Esophagus (tissue), 2 donors: ENCODE measurements around the gene DNAJC15. TPM values are rescaled to one million over a fixed set of nuclear protein-coding genes. Genes with fewer than 3 reads are reported as not detected.

Experiments
- H3K27ac ChIP-seq, 2 donors: one replicate each; pipeline ENCODE4 v1.5.1; 2013; ENCODE audit warnings: low read depth in 2 of 2, mild to moderate bottlenecking in 2 of 2, inconsistent platforms in 1 of 2, low read length in 1 of 2, moderate library complexity in 1 of 2
- H3K27me3 ChIP-seq, 2 donors: one replicate each; pipeline ENCODE4 v1.6.1; 2013; ENCODE audit warnings: low read length in 2 of 2, control low read depth in 1 of 2, mild to moderate bottlenecking in 1 of 2; ENCODE audit not compliant: insufficient read depth in 2 of 2, control insufficient read depth in 1 of 2
- H3K36me3 ChIP-seq, 2 donors: one replicate each; pipeline ENCODE4 v1.6.1; 2013; ENCODE audit warnings: low read length in 1 of 2; ENCODE audit not compliant: control insufficient read depth in 2 of 2, insufficient read depth in 2 of 2
- H3K4me1 ChIP-seq, 2 donors: one replicate each; pipeline ENCODE4 v1.6.1; 2013; ENCODE audit warnings: low read length in 1 of 2; ENCODE audit not compliant: control insufficient read depth in 2 of 2, insufficient read depth in 2 of 2
- H3K4me3 ChIP-seq, 2 donors: one replicate each; pipeline ENCODE4 v1.5.1; 2013; ENCODE audit warnings: low read length in 2 of 2, mild to moderate bottlenecking in 2 of 2, low read depth in 1 of 2, moderate library complexity in 1 of 2
- H3K9me3 ChIP-seq, 2 donors: one replicate each; pipeline ENCODE4 v1.6.1; 2013; ENCODE audit warnings: mild to moderate bottlenecking in 2 of 2, low read depth in 1 of 2, low read length in 1 of 2, moderate library complexity in 1 of 2; ENCODE audit not compliant: control insufficient read depth in 2 of 2, insufficient read depth in 1 of 2
- WGBS, 2 donors: extraction: QIAGEN DNeasy Blood & Tissue Kit; methylation state at CpG; one replicate each; pipeline ENCODE4 v1.1.7; 2013; 5-methylcytosine and 5-hydroxymethylcytosine counted together
- polyA plus RNA-seq, 2 donors: library from polyadenylated mRNA; stranded (reverse); fragments of 200-250 nt; gene quantifications; one replicate each; pipeline ENCODE4 v1.2.3, GENCODE V29; 2013
- donor health status: healthy with polysubstance abuse.
- donor health status: Bipolar disorder and iron deficiency.

DNAJC15 gene
- polyA plus RNA-seq, 2 donors = 8.6 to 13.6 TPM

GRCh38 chr13:43020794-43021193 lies 2.6 kb upstream of the DNAJC15 start:
- Histone ChIP-seq H3K36me3 (no peaks in the 10 kb centered on the region), H3K27me3 (no peaks in the 10 kb centered on the region), H3K9me3 (no peaks in the 10 kb centered on the region), H3K4me3 (no peak overlapping the region), H3K27ac (no peak overlapping the region), H3K4me1 (peaks cover 0 to 2% of the 10 kb centered on the region in 2 donors)
- WGBS, 2 donors = 52 to 62% methylated on average over 1 of the region's 1 CpG

- Histone ChIP-seq H3K36me3 (no peaks in the 10 kb centered on the region), H3K27me3 (no peaks in the 10 kb centered on the region), H3K9me3 (no peaks in the 10 kb centered on the region), H3K4me3 (no peak overlapping the region), H3K4me1 (peaks cover 0 to 2% of the 10 kb centered on the region in 2 donors), H3K27ac (no peak overlapping the region)
- WGBS, 2 donors = 84 to 87% methylated on average over 11 of the region's 11 CpGs
Observed at GRCh38 chr13:43021926-43022670, 1.3 kb upstream of the DNAJC15 start.

GRCh38 chr13:43022934-43023288 lies 475 bp upstream of the DNAJC15 start:
- 59 to 66% methylated on average over 12 of the region's 12 CpGs for WGBS, 2 donors
- Histone ChIP-seq H3K36me3 (peaks cover 0 to 2% of the 10 kb centered on the region in 2 donors), H3K4me1 (peaks cover 0 to 2% of the 10 kb centered on the region in 2 donors), H3K9me3 (no peaks in the 10 kb centered on the region), H3K27ac (peak overlapping the region; percentile 71 to 90), H3K27me3 (no peaks in the 10 kb centered on the region), H3K4me3 (peak overlapping the region; percentile 58 to 81)

- Histone ChIP-seq H3K36me3 (peaks cover 0 to 2% of the 10 kb centered on the region in 2 donors), H3K4me1 (peaks cover 0 to 2% of the 10 kb centered on the region in 2 donors), H3K9me3 (no peaks in the 10 kb centered on the region), H3K4me3 (no peak overlapping the region), H3K27me3 (no peaks in the 10 kb centered on the region), H3K27ac (no peak overlapping the region)
- 56 to 60% methylated on average over 2 of the region's 2 CpGs for WGBS, 2 donors
Observed at GRCh38 chr13:43026262-43026661, 2.9 kb downstream of the DNAJC15 start.

GRCh38 chr13:43030548-43030947 lies 7.2 kb downstream of the DNAJC15 start:
- Histone ChIP-seq H3K27me3 (no peaks in the 10 kb centered on the region), H3K36me3 (peaks cover 0 to 2% of the 10 kb centered on the region in 2 donors), H3K9me3 (no peaks in the 10 kb centered on the region), H3K4me3 (no peak overlapping the region), H3K27ac (no peak overlapping the region), H3K4me1 (peaks cover 0 to 2% of the 10 kb centered on the region in 2 donors)
- 88 to 94% methylated on average over 4 of the region's 4 CpGs for WGBS, 2 donors

- WGBS, 2 donors = 88 to 92% methylated on average over 4 of the region's 4 CpGs
Observed at GRCh38 chr13:43031881-43032280, 8.5 kb downstream of the DNAJC15 start.

GRCh38 chr13:43033038-43033437 lies 9.7 kb downstream of the DNAJC15 start:
- H3K36me3 ChIP-seq = peaks cover 0 to 5% of the 10 kb centered on the region in 2 donors
- H3K4me3 ChIP-seq = no peak overlapping the region
- WGBS, 2 donors = 99% methylated on average over 3 of the region's 3 CpGs
- H3K27ac ChIP-seq = no peak overlapping the region
- H3K27me3 ChIP-seq = no peaks in the 10 kb centered on the region
- H3K4me1 ChIP-seq = peaks cover 0 to 7% of the 10 kb centered on the region in 2 donors
- H3K9me3 ChIP-seq = no peaks in the 10 kb centered on the region

More at GRCh38 chr13:43031881-43032280, 8.5 kb downstream of the DNAJC15 start:
- Histone ChIP-seq H3K36me3 (peaks cover 0 to 7% of the 10 kb centered on the region in 2 donors), H3K4me1 (peaks cover 0 to 6% of the 10 kb centered on the region in 2 donors), H3K4me3 (no peak overlapping the region), H3K9me3 (no peaks in the 10 kb centered on the region), H3K27me3 (no peaks in the 10 kb centered on the region), H3K27ac (no peak overlapping the region)

GRCh38 chr13:43036351-43037250 lies 13.2 kb downstream of the DNAJC15 start:
- H3K27ac ChIP-seq = no peak overlapping the region
- peaks cover 0 to 7% of the 10 kb centered on the region in 2 donors for H3K4me1 ChIP-seq
- no peak overlapping the region for H3K4me3 ChIP-seq
- 87 to 88% methylated on average over 14 of the region's 14 CpGs for WGBS, 2 donors
- H3K27me3 ChIP-seq = no peaks in the 10 kb centered on the region
- no peaks in the 10 kb centered on the region for H3K9me3 ChIP-seq
- H3K36me3 ChIP-seq = peaks cover 0 to 5% of the 10 kb centered on the region in 2 donors

GRCh38 chr13:43039966-43040365 lies 16.6 kb downstream of the DNAJC15 start:
- Histone ChIP-seq H3K9me3 (no peaks in the 10 kb centered on the region), H3K27me3 (no peaks in the 10 kb centered on the region), H3K4me3 (no peak overlapping the region), H3K4me1 (peaks cover 1 to 7% of the 10 kb centered on the region in 2 donors), H3K36me3 (peaks cover 0 to 8% of the 10 kb centered on the region in 2 donors), H3K27ac (no peak overlapping the region)
- 97 to 98% methylated on average over 2 of the region's 2 CpGs for WGBS, 2 donors
